ENCODE measurements around the gene OXSR1. TPM values are rescaled to one million over a fixed set of nuclear protein-coding genes. Genes with fewer than 3 reads are reported as not detected.

OXSR1 gene
- total RNA-seq, 4 donors from 2014 or later = 23.9 to 35.8 (median 29.9) TPM

- no peak for TF ChIP-seq EP300 (IDR thresholded peaks at IDR 0.05)
- no peak for TF ChIP-seq POLR2A (IDR thresholded peaks at IDR 0.05)
- no peak for TF ChIP-seq CTCF (IDR thresholded peaks at IDR 0.05)
Observed at GRCh38 chr3:38297537-38297936, 132.2 kb downstream of the OXSR1 start.

GRCh38 chr3:38297947-38298711 lies 132.8 kb downstream of the OXSR1 start:
- no peak overlapping the region for H3K27ac ChIP-seq
- no peaks in the 10 kb centered on the region for H3K36me3 ChIP-seq
- H3K4me1 ChIP-seq = no peaks in the 10 kb centered on the region
- WGBS, 2 donors = 79 to 84% methylated on average over 5 of the region's 5 CpGs
- no peaks in the 10 kb centered on the region for H3K27me3 ChIP-seq
- no peak for DNase-seq (ENCODE audit: low spot score in 2 of 2)
- no peak overlapping the region for H3K4me3 ChIP-seq
- H3K9me3 ChIP-seq = no peaks in the 10 kb centered on the region
- TF ChIP-seq CTCF (IDR thresholded peaks at IDR 0.05) (peak; percentile 11 to 36 (median 26)), POLR2A (IDR thresholded peaks at IDR 0.05) (no peak)

More at GRCh38 chr3:38297537-38297936, 132.2 kb downstream of the OXSR1 start:
- H3K4me1 ChIP-seq = no peaks in the 10 kb centered on the region
- H3K27ac ChIP-seq = no peak overlapping the region
- no peaks in the 10 kb centered on the region for H3K36me3 ChIP-seq
- H3K27me3 ChIP-seq = no peaks in the 10 kb centered on the region
- DNase-seq (ENCODE audit: low spot score in 2 of 2) = no peak
- no peaks in the 10 kb centered on the region for H3K9me3 ChIP-seq
- no peak overlapping the region for H3K4me3 ChIP-seq

Small RNA genes lying within 50 kb of the gene (small RNA-seq; reads per million reads assigned to genes)
- gene RF00019 = not detected
- not detected for gene RNU6-235P

Other genes with a start within 250 kb of the OXSR1 start
- gene VILL, start 174.8 kb upstream of the OXSR1 start, total RNA-seq = 10 to 100 TPM; 13.6 to 16.5 (median 15.3) TPM
- gene PLCD1, start 135.9 kb upstream of the OXSR1 start, total RNA-seq = 10 to 100 TPM; 43.8 to 48.6 (median 48.0) TPM
- 10 to 100 TPM in 1 of 4 donors, 1 to 10 TPM in 3; 3.7 to 96.0 (median 7.1) TPM for gene DLEC1, start 126.3 kb upstream of the OXSR1 start, total RNA-seq
- gene ACAA1, start 28.4 kb upstream of the OXSR1 start, total RNA-seq = 10 to 100 TPM; 63.9 to 83.3 (median 80.5) TPM
- gene MYD88, start 26.9 kb upstream of the OXSR1 start, total RNA-seq = 10 to 100 TPM; 29.9 to 36.3 (median 34.3) TPM
- gene SLC22A13, start 100.3 kb downstream of the OXSR1 start, total RNA-seq = under 1 TPM in 1 of 4 donors, not detected in 3; 0.78 TPM
- 1 to 10 TPM in 1 of 4 donors, not detected in 3; 1.2 TPM for gene SLC22A14, start 116.8 kb downstream of the OXSR1 start, total RNA-seq
- 1 to 10 TPM; 3.1 to 6.6 (median 4.1) TPM for gene XYLB, start 181.2 kb downstream of the OXSR1 start, total RNA-seq